Spleen (tissue), 7 donors: ENCODE data around the gene GIPC1.

ENCODE experiments used
- POLR2AphosphoS5 ChIP-seq, 3 donors: sonication (generic); formaldehyde crosslinking; IDR thresholded peaks; one replicate each; pipeline ENCODE4 v1.5.1; 2017; ENCODE audit warnings: antibody characterized with exemption in 3 of 3
- TF ChIP-seq, protein P1 (sequence below), 11 experiments: fragments of 200-600 bp in 7 of 11; fragments of 450-650 bp in 4 of 11; sonication (generic) in 4 of 11; IDR thresholded peaks in 8 of 11; conservative IDR thresholded peaks in 3 of 11; 1 replicate in 7 of 11; 2 replicates in 4 of 11; pipeline versions ENCODE4 v1.4.0 to v1.8.0; 2016 to 2021; ENCODE audit warnings: antibody characterized with exemption in 11 of 11, inconsistent platforms in 4 of 11, mild to moderate bottlenecking in 1 of 11
- donor health status: DM: no; HTN: no; CAD: no; lungs with moderate emphysema.
- donor health status: DM: no; HTN: no; CAD: no.
- donor health status: DM: no; HTN: no; CAD: no.

DNA sequence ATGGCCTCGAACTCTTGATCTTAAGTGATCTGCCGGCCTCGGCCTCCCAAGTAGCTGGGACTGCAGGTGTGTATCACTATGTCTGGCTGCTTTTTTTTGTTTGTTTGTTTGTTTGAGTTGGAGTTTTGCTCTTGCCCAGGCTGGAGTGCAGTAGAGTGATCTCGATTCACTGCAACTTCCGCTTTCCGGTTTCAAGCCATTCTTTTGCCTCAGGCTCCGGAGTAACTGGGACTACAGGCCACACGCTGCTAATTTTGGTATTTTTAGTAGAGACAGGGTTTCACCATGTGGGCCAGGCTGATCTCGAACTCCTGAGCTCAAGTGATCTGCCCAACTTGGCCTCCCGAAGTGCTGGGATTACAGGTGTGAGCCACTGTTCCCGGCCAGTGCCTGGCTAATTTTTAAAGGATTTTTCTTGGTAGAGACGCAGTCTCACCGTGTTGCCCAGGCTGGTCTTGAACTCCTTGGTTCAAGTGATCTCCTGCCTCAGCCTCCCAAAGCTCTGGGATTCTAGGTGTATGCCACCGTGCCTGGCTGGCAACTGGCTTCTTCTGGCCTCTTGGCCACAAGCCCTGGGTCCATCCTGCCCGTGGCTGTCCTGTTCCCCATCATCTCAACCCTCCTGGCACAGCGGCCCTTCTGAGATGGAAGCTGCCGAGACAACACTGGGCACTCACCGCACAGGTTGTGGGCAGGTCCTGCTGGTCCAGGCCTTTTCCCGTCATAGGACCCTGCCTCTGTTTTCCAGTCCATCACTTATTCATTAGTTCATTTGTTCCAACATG lies 45.0 kb upstream of the GIPC1 start:
- TF ChIP-seq, protein P1, sequence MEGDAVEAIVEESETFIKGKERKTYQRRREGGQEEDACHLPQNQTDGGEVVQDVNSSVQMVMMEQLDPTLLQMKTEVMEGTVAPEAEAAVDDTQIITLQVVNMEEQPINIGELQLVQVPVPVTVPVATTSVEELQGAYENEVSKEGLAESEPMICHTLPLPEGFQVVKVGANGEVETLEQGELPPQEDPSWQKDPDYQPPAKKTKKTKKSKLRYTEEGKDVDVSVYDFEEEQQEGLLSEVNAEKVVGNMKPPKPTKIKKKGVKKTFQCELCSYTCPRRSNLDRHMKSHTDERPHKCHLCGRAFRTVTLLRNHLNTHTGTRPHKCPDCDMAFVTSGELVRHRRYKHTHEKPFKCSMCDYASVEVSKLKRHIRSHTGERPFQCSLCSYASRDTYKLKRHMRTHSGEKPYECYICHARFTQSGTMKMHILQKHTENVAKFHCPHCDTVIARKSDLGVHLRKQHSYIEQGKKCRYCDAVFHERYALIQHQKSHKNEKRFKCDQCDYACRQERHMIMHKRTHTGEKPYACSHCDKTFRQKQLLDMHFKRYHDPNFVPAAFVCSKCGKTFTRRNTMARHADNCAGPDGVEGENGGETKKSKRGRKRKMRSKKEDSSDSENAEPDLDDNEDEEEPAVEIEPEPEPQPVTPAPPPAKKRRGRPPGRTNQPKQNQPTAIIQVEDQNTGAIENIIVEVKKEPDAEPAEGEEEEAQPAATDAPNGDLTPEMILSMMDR (IDR thresholded peaks at IDR 0.05 in 8 of 11, conservative IDR thresholded peaks at IDR 0.05 in 3 of 11), result no peak
- no peak for TF ChIP-seq POLR2AphosphoS5 (IDR thresholded peaks at IDR 0.05)
